ENCODE data around the gene GATB. TPM values are rescaled to one million over a fixed set of nuclear protein-coding genes. Genes with fewer than 3 reads are reported as not detected.

GATB gene
- total RNA-seq, 1 donor from 2014 or later: 24.5 TPM

- H3K4me1 Mint-ChIP-seq (ENCODE audit: low read depth, unreplicated experiment): peaks cover 2% of the 10 kb centered on the region
- H3K4me3 Mint-ChIP-seq (ENCODE audit: unreplicated experiment): no peak overlapping the region
- H3K27ac Mint-ChIP-seq (ENCODE audit: unreplicated experiment): no peak overlapping the region
- peaks cover 3% of the 10 kb centered on the region for H3K9me3 Mint-ChIP-seq (ENCODE audit: unreplicated experiment)
- no peak for DNase-seq
- H3K36me3 Mint-ChIP-seq (ENCODE audit: unreplicated experiment): no peaks in the 10 kb centered on the region
- TF ChIP-seq CTCF (IDR thresholded peaks at IDR 0.05; ENCODE audit: partially characterized antibody, unreplicated experiment): no peak
- H3K27me3 Mint-ChIP-seq (ENCODE audit: unreplicated experiment): peaks cover 3% of the 10 kb centered on the region
These were observed 101.7 kb downstream of the GATB start for GRCh38 chr4:151658959-151659600.

GRCh38 chr4:151657896-151658295, 102.9 kb downstream of the GATB start:
- Mint-ChIP-seq H3K36me3 (ENCODE audit: unreplicated experiment) (no peaks in the 10 kb centered on the region), H3K27me3 (ENCODE audit: unreplicated experiment) (peaks cover under 1% of the 10 kb centered on the region), H3K4me3 (ENCODE audit: unreplicated experiment) (no peak overlapping the region), H3K27ac (ENCODE audit: unreplicated experiment) (no peak overlapping the region), H3K4me1 (ENCODE audit: low read depth, unreplicated experiment) (peaks cover 2% of the 10 kb centered on the region), H3K9me3 (ENCODE audit: unreplicated experiment) (peaks cover 3% of the 10 kb centered on the region)
- TF ChIP-seq CTCF (IDR thresholded peaks at IDR 0.05; ENCODE audit: partially characterized antibody, unreplicated experiment): no peak
- DNase-seq: no peak

GRCh38 chr4:151656058-151656457, 104.7 kb downstream of the GATB start:
- H3K27me3 Mint-ChIP-seq (ENCODE audit: unreplicated experiment): no peaks in the 10 kb centered on the region
- no peak overlapping the region for H3K27ac Mint-ChIP-seq (ENCODE audit: unreplicated experiment)
- H3K4me3 Mint-ChIP-seq (ENCODE audit: unreplicated experiment): no peak overlapping the region
- peaks cover 2% of the 10 kb centered on the region for H3K4me1 Mint-ChIP-seq (ENCODE audit: low read depth, unreplicated experiment)
- no peak for DNase-seq
- no peak for TF ChIP-seq CTCF (IDR thresholded peaks at IDR 0.05; ENCODE audit: partially characterized antibody, unreplicated experiment)
- peaks cover 3% of the 10 kb centered on the region for H3K9me3 Mint-ChIP-seq (ENCODE audit: unreplicated experiment)
- no peaks in the 10 kb centered on the region for H3K36me3 Mint-ChIP-seq (ENCODE audit: unreplicated experiment)

- H3K27ac Mint-ChIP-seq (ENCODE audit: unreplicated experiment): no peak overlapping the region
These were observed 107.3 kb downstream of the GATB start for GRCh38 chr4:151653548-151653918.

More at GRCh38 chr4:151653548-151653918, 107.3 kb downstream of the GATB start:
- Mint-ChIP-seq H3K9me3 (ENCODE audit: unreplicated experiment) (no peaks in the 10 kb centered on the region), H3K36me3 (ENCODE audit: unreplicated experiment) (no peaks in the 10 kb centered on the region), H3K4me3 (ENCODE audit: unreplicated experiment) (no peak overlapping the region), H3K4me1 (ENCODE audit: low read depth, unreplicated experiment) (peaks cover 2% of the 10 kb centered on the region), H3K27me3 (ENCODE audit: unreplicated experiment) (peaks cover 2% of the 10 kb centered on the region)
- no peak for DNase-seq
- TF ChIP-seq CTCF (IDR thresholded peaks at IDR 0.05; ENCODE audit: partially characterized antibody, unreplicated experiment): no peak

Measured in glutamatergic neuron (in vitro differentiated cells).